NCI-H128 (cell line): ENCODE measurements around the gene TANK.
"Not testable (repeated sequence)": the region's sequence is repeated elsewhere in the genome, so short reads cannot be mapped to it uniquely, and the experiment has no call there.

Experiments
- DNase-seq: peaks from one replicate; lab custom pipeline; 2025; ENCODE audit not compliant: unreplicated experiment; lab: John Stamatoyannopoulos, UW

TANK gene

DNA sequence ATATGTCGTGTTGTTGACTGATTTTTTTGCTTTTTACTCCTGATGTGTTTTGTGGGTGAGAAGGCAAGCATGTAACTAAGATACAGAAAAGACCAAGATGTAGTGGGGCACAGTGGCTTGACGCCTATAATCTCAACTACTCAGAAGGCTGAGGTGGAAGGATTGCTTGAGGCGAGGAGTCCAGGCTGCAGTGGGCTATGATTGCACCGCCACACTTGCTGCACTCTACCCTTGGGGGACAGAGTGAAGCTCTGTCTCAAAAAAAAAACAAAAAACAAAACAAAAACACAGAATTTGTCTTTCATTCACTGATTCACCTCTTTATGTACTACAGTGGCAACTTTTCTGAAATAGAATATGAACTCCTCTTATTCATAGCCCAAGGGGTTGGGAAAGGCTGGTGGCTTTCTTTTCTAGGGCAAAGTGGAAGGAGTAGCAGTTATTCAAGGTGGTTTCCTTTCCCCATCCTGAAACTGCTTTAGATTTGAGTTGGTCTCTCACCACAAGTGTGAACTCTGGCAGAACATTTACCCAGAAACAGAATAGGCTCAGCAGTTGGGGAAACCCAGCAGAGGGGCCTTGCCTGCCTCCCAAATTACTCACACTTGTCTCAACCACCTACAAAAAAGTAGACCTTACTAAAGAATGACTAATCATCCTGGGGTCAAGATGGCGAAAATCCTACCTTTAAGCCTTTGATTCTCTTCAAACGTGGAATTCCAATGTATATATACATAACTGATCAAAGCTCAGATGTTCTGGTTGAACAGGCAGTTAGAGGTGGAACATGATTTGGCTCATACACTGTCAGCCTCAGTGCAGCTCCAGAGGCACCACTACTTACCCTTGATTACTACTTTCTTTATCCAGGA lies 6.5 kb downstream of the TANK start:
- no peak for DNase-seq

DNA sequence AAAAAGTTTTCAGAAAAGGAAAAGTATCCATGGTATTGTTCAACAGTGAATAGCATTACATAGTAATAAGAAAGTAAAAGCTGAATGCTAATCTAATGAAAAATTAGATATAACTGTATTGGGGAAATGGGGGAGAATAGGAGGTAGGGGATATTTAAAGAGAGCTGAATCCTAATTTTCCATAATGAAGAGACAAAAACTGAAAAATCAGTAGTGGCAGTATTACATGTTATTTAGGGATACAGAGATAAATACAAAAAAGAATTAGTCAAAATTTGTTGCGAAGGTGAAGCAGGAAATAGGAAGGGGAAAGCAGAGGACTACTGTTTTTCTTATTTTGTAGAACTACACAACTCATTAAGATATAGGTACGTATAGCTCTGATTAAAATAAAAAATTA lies 9.1 kb downstream of the TANK start:
- no peak for DNase-seq

GRCh38 chr2:161170377-161170776 lies 10.1 kb downstream of the TANK start:
- no peak for DNase-seq

DNA sequence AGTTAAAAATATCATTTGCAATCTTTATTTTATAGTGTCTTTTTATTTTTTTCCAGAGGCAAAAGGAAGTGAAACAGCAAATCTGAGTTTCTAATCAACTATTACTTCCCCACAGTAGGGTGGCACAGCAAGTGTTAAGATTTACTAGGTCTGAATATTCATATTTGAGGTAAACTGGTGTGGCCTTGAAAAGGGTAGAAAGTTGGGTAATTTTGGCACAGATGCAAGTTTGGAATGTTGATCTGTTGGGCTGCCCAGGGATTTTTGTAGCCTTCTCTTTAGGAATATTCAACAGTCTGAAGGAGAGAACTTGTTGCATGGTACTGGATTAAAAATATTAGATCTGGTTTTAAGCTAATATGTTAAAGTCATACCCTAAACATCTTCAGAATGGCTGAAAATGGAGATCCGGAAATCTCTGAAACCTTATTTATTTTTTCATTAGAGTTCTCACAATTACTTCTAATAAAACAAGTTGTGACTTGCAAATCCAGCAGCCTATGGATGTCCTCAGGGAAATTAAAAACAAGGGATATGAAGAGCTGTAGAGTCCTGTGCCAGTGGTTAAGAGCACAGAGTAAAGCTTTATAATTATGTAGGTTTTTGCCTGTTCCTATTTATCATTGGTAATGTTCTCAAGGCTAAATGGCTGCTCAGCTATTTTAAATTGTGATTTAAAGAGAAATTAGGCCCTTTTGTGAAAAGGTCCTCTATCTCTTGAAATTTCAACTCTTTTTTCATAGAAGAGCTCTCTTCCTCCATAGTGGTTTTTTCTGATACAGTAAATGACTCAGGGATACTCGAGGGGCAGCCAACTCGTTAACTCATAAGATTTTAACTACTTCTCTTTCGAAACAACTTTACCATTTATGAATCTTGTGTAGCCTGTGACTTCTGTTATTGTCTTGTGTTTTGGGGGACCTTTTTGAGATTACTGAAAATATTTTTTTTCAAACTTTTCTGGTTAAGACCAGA lies 11.0 kb downstream of the TANK start:
- DNase-seq, result no peak

DNA sequence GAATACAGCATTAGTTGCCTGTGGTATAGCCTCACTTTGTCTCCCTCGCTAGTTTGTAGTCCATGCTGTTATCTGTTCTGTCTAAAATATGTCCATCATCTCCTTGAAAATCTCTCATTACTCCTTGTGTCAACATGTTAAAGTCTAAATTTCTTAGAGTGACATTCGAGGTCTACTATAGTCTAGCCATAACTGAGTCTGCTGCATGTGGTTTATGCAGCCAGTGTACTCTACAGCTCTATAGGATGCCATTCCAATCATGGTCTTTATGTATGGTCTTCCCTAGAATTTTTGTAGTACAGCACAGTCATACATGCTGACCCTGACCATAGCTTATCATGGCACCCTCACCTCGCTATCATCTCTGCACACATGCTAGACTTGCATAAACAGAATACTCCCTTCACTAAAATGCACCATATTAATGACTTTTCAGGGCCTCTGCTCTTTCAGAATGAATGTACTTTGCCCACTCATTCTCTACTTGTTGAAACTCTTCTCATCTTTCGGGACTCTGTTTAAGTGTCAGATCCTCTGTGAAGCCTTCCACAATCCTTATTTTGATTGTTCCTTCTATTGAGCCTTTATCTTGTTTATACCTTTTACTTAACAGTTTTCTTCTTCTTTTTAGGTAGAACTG lies 12.8 kb downstream of the TANK start:
- no peak for DNase-seq

- no peak for DNase-seq
Observed at GRCh38 chr2:161173541-161174194, 13.4 kb downstream of the TANK start.

- DNase-seq, result no peak
Observed at GRCh38 chr2:161177969-161178368, 17.7 kb downstream of the TANK start.

- DNase-seq, result no peak
Observed at GRCh38 chr2:161178756-161179155, 18.5 kb downstream of the TANK start.

GRCh38 chr2:161190050-161190449 lies 29.8 kb downstream of the TANK start:
- DNase-seq, result no peak

- DNase-seq, result not testable (repeated sequence)
Observed at GRCh38 chr2:161195602-161196001, 35.4 kb downstream of the TANK start.

GRCh38 chr2:161199912-161200701 lies 39.9 kb downstream of the TANK start:
- DNase-seq, result no peak

DNA sequence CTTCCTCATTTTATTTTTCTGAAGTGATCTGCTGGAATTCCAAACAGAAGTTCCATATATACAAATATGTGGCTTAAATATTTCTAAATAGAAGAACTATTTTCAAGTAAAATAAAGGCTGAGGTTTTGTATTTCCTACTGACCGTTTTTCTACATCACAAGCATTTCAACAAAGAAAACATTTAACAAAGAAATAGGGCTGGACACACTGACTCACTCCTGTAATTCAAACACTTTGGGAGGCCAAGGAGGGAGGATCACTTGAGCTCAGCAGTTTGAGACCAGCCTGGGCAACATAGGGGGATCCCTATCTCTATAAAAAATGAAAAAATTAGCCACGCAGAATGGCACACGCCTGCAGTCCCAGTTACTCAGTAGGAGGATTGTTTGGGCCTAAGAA lies 44.6 kb downstream of the TANK start:
- no peak for DNase-seq

- no peak for DNase-seq
Observed at GRCh38 chr2:161206471-161207032, 46.3 kb downstream of the TANK start.

DNA sequence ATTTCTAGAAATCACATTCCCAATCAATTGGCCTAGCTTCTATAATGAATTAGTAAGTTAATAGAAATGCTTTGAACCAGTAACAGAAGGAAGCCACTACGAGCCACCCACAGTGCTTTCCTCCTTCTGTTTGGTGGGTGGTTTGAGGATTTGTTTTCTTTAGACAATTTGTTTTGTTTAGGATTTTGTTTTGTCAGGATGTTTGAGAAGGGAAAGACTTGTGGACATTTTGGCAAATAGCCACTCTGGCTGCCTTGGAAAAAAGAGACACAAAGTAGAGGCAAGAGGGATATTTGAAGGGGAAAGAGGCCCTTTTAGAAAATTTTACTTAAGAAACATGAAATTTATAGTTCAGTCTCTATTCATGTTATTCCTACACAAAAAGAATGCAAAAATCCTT lies 47.7 kb downstream of the TANK start:
- no peak for DNase-seq

- DNase-seq, result no peak
Observed at GRCh38 chr2:161208527-161209139, 48.4 kb downstream of the TANK start.

- no peak for DNase-seq
Observed at GRCh38 chr2:161209902-161210301, 49.7 kb downstream of the TANK start.

DNA sequence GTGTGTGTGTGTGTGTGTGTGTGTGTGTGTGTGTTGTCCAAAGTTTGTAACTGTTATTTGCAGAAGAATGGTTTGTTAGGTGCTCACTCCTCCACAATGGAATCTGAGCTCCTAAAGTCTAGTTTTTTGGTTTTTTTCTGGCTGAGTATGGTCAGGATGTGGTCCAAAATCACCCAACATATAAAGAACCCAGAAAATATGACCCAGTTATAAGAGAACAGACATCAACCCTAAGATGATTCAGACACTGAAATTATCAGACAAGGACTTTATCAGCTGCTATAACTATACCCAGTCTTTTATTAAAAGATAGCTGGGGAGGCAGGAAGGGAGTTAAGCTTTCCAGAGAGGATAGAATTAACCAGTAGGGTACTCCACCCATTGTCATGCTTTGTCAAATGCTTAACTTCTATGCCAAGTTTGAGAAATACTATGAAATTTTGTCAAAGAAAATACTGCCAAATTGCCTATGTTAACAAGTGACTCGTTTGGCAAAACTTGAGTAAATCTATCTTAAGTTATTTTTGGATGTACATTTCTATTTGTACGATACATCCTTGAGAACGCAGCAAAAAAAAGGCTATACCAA lies 57.5 kb downstream of the TANK start:
- DNase-seq, result no peak

GRCh38 chr2:161219211-161219610 lies 59.0 kb downstream of the TANK start:
- no peak for DNase-seq

DNA sequence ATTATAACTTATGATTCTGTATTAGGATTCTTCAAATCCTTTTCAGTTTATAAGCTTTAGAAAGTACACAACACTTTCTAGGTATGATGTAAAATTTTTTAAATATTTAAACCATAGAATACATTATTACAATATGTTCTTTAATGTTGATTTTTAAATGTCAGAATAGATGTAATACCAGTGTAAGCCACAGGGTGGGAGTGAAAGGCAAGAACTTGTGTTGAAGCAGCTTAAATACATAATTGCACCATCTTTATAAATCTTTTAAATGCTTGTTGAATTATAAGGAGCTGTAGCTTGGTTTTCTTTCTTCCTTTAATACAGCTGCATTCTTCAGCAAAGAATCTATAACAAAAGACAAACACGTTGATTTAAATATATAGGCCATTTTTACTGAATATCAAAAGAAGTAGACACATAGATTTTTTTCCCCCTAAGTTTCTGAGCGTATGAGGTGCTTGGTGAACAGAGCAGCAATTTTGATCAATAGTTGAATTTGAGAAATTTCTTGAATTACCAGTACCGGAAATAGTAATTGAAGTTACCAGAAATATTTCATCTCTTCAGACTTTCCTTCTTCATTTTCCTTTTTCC lies 63.0 kb downstream of the TANK start:
- no peak for DNase-seq
